ENCODE measurements around the gene PPTC7.
"Not testable (repeated sequence)": the region's sequence is repeated elsewhere in the genome, so short reads cannot be mapped to it uniquely, and the experiment has no call there.

PPTC7 gene

DNA sequence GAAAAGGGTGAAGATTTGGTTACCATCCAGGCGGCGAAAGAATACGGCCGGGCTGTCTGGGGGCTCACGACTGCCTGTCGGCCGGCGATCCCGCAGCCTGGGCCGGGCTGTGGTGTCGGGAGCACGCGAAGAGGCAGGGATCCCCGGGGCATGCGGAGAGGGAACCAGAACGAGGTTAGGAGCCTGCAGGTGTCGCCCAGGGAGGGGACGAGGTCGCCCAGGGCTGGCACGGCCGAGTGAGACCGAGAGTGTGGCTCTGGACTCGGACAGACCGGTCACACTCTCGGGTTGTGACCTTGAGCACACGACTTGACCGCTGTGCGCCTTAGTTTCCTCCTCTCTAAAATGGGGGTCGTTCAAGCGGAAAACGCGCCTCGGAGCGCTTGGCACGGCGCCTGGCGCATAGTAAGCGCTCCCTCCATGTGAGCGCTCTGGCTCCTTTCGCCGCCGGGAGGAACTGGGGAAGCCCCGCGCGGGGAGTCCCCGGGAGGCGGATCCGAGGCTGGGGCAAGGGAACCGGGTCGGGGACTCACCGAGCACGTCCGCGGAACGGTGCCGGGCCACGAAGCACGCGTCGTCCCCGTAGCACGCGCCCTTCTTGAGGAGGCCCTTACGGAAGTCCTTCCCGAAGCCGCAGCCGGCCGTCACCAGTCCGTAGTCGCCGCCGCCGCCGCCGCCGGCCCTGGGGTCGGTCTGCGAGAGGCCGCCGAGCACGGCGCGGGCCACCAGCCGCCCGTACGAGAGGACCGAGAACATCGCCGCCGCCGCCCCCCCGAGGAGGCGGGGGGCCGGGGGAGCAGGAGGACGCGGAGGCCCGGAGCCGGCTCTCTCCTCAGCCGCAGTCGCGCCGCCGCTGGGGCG lies 612 bp downstream of the PPTC7 start:
- FAIRE-seq: no peak

DNA sequence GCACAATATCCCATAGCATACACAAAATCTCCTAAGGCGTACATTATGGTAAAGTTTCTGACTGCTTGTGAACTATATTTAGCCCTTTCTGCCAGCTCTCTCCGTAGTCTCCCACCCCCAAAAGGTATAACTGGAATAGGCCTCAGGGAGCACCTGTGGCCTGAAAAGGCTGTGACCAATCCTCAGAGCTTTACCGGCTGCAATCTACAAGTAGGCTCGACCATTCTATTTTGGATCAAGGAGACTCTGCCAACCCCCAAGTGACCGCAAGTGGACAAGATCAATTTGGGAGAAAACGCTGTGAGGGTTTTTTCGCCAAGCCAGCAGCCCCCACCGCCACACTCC lies 1.2 kb downstream of the PPTC7 start:
- no peak for FAIRE-seq

DNA sequence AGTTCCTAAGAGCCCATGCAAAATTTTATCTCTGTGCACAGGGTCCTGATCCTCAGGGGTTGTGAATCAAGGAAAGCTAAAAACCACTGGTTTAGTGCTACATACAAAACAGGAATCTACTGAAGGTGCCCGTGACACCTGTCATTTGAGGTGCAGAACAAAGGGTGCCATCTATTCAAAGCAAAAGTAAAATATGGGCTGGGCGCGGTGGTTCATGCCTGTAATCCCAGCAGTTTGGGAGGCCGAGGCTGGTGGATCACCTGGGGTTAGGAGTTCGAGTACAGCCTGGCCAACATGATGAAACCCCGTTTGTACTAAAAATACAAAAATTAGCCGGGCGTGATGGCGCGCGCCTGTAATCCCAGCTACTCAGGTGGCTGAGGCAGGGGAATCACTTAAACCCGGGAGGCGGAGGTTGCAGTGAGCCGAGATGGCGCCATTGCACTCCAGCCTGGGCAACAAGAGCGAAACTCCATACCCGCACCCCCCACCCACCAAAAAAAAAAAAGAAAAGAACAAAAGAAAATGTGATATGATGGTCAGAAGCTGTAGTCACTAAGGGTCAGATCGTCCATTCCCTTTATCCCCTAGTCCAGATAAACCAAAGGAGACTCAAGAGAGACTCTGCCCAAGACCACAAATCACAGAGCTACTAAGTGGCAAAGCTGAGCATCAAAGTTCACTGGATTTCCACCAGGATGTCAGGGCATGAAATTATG lies 3.4 kb downstream of the PPTC7 start:
- FAIRE-seq: no peak

DNA sequence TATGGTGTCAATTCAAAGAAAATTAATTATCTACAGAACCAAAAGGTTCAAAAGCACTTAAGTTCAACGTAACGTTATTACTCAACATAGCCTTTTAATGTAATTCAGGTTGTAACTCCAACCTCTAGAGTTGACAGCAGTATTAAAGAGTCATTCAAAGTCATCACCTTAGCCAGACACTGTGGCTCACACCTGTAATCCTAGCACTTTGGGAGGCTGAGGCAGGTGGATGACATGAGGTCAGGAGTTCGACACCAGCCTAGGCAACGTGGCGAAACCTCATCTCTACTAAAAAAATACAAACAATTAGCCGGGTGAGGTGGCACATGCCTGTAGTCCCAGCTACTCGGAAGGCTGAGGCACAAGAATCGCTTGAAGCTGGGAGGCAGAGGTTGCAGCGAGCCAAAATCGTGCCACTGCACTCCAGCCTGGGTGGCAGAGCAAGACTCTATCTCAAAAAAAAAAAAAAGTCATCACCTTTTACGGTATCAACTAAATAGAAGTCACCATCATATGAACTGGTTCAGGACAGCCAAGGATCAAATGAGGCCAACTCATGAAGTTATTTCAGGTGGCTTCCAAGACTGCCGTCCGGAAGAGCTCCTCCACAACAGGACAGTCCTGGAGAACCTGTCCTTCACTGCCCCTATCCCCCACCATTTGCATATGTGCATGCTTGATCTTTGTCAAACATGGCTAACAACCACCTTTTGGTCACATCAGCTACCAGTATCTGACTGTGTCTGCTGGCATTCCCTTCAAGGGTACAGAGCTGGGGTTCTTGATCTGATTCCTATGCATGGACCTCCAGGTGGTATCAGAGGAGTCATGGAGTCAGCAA lies 4.2 kb downstream of the PPTC7 start:
- FAIRE-seq: no peak

DNA sequence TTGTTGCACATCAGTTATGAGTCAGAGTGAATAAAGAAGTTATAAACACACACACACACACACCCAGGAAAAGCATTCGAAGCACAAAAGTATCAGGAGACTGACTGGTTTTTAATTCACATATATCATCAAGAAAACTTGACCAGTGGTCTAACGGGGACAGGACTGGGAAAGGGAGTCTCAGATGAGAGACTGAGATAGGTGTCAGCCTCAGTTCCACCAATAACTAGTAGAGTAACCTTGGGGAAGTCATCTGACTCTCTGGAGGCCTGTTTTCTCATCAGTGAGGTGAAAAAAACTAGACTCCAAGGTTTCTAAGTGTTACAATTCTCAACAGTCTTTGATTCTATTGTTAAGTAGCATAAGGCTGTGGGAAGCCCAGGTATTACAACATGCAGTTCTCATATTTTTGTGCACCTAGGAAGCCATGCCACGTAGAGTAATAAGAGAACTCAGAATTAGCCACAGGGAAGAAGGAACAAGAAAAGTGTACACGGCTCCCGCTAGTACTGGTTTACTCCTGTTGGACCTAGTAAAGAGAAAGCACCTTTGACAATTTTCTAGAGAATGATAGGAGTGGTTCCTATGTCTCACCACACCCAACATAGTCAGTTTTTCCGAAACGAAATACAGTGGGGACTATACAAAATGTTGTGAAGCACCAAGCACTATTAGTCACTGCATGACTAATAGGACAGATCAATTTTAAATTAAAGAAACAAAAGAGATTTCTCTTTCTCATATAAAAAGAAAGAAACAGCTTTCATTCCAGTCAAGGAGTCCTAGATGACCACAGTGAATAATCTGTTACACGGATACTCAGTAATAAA lies 5.0 kb downstream of the PPTC7 start:
- no peak for FAIRE-seq

DNA sequence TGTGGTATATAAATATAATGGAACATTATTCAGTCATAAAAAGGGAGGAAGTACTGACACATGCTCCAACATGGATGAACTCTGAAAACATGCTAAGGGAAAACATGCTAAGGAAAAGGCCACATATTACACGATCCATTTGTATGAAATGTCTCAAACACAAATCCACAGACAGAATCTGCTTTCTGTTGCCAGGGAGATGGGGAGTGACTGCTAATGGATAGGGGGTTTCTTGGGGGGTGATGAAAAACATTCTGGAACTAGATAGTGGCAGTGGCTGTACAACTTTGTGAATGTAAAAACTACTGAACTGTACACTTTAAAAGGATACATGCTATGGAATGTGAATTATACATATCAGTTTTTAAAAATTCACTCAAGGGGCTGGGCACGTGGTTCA lies 6.6 kb downstream of the PPTC7 start:
- FAIRE-seq: no peak

DNA sequence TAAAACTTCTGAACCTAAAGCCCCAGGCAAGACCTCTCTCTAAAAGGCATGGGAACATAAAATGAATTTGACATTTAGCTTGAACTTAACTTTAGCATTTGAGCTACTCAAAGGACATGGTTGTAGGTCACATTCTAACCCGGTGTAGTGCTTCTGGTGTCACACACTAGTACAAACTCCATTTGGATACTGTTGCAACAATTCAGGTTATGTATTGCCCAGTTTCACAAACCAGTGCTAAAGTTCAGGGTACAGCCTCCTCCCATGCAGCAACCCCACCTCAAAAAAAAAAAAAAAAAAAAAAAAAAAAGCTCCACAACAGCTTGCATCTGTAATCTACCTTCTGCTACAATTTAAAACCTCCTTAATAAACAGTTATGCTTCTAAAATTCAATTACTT lies 7.8 kb downstream of the PPTC7 start:
- no peak for FAIRE-seq

DNA sequence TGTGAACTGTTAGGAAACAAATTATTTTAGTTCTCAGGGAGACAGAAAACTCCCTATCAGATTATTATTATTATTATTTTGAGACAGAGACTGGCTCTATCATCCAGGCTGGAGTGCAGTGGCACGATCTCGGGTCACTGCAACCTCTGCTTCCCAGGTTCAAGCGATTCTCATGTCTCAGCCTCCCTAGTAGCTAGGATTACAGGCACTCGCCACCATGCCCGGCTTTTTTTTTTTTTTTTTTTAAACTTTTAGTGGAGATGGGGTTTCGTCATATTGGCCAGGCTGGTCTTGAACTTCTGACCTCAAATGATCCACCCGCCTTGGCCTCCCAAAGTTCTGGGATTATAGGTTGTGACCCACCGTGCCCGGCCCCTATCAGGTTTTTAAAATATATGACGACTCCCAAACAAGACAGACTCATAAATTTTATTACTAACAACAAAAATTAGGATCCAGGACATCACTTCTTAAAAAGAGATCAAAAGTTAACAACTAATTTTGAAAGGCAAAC lies 8.3 kb downstream of the PPTC7 start:
- FAIRE-seq: not testable (repeated sequence)

DNA sequence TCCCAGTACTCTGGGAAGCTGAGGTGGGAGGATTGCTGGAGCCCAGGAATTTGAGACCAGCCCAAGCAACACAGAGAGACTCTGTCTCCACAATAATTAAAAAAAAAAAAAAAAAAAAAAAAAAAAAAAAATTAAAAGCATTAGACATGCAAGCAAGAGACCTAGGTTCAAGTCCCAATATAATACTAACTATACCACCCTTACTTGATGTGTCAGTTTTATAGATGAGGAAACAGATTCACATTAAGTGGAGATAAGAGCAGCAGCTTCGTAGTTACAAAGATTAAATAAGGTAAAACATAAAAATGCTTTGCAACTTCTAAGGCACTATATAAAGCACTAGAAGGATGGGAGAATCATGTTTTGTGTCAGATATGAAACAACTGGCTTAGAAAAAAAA lies 9.1 kb downstream of the PPTC7 start:
- no peak for FAIRE-seq

DNA sequence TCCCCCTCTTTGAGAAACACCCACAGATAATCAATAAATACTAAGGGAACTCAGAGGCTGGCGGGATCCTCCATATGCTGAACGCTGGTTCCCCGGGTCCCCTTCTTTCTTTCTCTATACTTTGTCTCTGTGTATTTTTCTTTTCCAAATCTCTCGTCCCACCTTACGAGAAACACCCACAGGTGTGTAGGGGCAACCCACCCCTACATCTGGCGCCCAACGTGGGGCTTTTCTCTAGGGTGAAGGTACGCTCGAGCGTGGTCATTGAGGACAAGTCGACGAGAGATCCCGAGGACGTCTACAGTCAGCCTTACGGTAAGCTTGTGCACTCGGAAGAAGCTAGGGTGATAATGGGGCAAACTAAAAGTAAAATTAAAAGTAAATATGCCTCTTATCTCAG lies 12.3 kb downstream of the PPTC7 start:
- not testable (repeated sequence) for FAIRE-seq

DNA sequence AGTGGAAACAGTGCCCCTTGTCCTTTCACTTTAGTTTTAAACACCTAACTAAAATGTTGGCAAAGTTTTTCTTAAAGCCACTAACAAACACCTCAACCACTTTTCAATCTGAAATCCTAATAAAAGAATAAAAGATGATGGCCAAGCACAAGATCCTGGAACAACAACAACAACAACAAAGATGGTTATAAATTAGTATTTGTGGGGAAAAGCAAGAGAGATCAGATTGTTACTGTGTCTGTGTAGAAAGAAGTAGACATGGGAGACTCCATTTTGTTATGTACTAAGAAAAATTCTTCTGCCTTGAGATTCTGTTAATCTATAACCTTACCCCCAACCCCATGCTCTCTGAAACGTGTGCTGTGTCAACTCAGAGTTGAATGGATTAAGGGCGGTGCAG lies 13.3 kb downstream of the PPTC7 start:
- not testable (repeated sequence) for FAIRE-seq

DNA sequence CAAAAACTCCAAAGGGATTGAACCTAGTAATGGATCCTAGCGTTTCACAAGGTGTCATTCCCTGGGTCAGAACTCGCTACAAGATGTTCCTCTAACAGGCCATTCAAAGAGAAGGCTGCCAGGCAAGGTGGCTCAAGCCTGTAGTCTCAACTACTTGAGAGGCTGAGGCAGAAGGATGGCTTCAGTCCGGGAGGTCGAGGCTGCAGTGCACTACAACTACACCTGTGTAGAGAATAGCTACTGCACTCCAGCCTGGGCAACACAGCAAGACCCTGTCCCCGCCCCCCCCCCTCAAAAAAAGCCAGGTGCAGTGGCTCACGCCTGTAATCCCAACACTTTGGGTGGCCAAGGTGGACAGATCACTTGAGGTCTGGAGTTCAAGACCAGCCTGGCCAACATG lies 14.4 kb downstream of the PPTC7 start:
- FAIRE-seq: no peak

DNA sequence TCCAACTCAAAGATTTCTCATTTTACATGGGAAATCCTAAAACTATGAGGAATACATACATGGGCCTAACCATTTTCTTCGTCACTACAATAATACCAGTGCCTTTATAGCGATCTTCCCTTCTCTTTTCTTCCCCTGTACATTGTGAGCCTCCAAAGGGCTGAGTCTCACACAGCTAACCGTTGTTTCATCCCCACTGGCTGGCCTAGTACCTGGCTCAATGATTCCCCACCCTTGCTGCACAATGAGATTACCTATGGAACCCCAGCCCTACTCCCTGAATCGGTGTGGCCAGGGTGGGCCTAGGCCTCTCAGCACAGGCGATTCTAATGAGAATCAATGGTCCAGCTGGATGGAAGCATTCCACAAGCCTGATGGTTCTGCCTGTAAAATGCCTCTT lies 16.1 kb downstream of the PPTC7 start:
- no peak for FAIRE-seq

DNA sequence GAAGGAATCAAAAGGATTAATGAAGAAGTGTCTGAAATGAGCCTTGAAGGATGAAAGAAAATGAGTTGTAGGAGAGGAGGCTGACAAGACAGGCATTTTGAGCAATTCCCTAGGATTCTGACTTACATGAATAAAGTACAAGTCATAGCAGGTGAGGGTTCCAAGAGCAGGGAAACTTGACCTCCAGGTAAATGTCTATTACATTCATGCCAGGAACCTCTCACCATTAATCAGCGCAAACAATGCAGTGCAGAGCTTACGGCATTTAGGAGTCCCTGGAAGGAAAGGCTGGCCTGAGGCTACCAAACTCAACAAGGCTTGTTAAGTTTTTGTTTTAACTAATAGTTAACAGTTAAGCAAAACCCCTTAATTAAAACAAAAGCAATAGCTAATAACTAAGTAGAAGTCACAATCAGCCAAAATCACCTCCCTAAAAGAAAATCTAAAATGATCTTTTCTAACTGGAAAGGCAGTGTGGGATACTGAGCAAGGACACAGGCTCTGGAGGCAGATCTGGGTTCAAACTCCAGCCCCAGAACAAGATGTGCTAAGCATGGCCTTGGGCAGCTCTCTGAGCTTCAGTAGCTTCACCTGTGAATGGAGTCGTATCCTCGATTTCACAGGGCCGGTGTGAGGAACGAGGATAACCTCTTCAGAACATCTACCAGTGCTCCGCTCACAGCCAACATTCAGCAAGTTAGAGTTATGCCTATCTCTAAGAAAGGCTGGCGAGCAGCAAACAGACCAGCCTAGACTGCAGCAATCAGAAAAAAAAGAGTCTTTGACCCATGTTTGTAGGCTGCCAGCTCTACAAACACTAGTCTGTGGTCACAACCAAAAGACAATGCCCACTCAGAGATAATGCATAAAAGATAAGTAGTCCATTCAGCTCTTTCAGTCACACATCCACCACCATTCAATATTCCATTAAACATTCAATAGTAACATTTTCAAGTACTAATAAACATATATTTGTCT lies 16.9 kb downstream of the PPTC7 start:
- FAIRE-seq: no peak

DNA sequence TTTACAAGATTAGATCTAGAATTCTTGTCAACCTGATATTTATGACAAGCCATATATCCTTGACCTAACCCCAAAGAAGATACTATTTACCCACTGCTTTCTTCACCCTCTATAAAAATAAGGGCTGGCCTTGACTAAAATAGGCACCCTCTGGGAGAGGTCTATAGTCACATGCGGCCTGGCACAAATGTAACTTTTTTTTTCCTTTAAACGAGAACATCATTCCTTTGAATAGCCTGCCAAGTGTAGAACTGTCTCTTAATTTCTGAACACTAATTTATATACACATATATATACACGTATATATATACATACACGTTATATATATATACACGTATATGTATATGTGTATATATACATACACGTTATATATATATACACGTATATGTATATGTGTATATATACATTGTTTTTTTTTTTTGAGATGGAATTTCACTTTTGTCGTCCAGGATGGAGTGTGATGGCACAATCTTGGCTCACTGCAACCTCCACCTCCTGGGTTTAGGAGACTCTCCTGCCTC lies 18.6 kb downstream of the PPTC7 start:
- FAIRE-seq: no peak

DNA sequence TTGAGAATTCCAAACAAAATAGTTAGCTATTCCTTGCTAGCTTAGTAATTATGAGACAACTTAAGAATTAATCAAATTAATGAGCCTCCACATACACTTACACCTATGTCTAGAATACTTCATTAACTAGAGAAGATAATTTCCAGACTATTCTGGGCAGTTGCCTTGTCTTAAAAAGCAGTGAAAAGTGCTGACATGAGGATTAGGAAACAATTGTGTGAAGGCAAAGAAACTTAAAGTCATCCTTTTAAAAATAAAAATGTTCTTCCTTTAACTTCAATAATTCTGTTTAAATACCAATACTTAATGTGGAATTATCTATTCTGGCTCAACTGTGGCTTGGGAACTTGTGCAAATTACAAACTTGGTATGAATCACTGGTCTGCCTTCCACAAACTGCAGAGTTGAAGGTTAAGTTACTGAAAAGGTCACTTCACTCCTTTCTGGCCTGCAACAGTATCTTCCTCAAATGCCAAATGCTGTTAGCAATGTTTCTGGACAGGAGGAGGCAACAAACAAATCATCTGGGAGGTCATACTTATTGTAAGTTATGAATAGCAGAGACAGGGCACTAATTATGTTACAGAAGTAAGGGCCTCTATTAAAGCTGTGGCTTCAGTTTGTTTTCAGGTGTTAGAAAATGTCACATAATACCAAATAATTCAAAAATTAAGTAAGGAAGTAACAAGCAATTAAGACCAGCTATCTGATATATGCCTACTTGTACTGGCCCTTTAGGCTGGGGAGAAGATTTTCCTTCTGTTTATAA lies 19.2 kb downstream of the PPTC7 start:
- FAIRE-seq: no peak

DNA sequence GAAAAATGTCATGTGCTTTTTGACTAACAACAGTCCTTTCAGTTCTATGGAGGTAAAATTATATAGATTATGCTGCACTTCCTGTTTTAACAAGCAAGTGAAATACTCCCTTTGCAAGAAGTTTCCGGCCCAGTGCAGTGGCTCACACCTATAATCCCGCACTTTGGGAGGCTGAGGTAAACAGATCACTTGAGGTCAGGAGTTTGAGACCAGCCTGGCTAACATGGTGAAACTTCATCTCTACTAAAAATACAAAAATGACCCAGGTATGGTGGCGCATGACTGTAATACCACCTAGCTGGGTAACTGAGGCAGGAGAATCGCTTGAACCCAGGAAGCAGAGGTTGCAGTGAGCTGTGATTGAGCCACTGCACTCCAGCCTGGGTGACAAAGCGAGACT lies 20.7 kb downstream of the PPTC7 start:
- FAIRE-seq: not testable (repeated sequence)

DNA sequence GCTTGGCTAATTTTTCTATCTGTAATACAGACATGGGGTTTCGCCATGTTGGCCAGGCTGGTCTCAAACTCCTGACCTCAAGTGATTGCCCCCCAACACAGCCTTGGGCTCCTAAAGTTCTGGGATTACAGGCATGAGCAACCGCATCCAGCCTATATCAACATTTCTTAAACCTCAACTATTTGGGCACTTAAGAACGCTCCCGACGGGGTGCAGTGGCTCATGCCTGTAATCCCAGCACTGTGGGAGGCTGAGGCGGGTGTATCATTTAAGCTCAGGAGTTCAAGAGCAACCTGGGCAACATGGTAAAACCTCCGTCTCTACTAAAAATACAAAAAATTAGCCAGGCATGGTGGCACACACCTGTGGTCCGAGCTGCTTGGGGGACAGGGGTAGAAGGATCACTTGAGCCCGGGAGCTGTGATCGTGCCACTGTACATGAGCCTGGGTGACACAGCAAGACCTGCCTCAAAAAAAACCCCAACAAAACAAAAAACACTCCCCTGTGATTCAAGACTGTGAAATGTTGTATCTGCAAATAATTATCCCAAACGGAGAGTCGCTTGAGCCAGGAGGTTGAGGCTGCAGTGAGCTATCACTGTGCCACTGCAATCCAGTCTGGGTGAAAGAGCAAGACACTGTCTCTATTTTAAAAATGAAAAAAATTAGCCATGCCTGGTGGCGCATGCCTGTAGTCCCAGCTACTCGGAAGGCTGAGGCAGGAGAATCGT lies 21.5 kb downstream of the PPTC7 start:
- no peak for FAIRE-seq

DNA sequence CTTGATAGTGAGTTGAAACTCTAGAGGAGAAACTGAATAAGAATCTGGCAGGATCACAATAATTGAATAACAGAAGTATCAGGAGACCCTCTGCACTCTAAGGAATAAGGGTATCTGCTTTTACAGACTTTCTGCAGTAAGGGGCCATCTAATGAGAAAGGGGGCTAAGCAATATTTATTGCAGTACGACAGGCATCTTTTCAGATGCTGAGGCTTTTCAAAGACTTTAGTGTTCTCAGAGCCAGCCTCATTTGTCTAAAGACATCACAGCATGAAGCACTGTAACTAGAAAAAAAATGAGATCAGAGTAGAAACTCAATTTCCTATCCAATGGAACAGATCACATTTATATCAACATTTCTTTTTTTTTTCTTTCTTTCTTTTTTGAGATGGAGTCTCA lies 22.2 kb downstream of the PPTC7 start:
- FAIRE-seq: no peak
